Measurements from ENCODE around the gene MAP4K4. TPM values are rescaled to one million over a fixed set of nuclear protein-coding genes. Genes with fewer than 3 reads are reported as not detected.
A peak's percentile ranks its signal among the peaks of the same experiment; 100 is the strongest.

MAP4K4 gene
- total and polyA plus RNA-seq, 2 of the 13 experiments (the other 11 are each of a cell fraction or from before 2014, with no cell fraction given), result 105 to 264 TPM

DNA sequence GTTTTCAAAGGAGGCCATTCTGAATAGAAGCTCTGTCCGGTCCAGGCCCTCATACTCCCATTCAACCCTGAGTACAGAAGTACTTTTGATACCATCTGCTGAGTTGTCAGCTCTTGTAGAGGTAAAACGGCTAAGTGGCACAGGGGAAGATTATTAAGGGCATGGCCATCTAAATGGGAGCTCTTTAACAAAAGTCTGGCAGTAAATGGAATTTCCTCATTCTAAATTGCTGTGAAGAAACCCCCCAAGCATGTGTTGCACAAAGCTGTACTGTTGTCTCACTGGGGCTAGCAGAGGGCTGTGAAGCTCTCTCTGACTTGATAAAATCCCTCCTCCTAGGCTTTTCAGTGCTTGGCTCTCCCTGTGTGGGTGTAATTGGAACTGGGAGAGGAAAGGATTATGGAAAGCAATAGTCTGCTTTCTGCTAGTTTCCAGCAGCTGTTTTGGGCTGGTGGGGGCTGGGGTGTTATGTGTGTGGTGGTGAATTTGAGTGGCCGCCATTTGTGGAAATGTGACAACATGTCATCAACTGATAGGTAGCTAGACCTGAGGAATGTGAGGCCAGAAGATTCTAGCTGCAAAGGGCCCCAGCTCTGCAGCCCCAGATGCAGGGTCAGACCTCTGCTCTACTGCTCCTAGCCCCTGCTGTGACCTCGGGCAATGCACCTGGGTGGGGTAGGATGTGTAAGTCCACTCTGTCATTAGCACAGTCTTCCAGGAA lies 65.1 kb downstream of the MAP4K4 start (continued):
- no peak for TF ChIP-seq E2F5 (CRISPR knock-in tag; conservative IDR thresholded peaks at IDR 0.05)
- TF ChIP-seq GTF3A (CRISPR knock-in tag; conservative IDR thresholded peaks at IDR 0.05), result no peak
- TF ChIP-seq ZFP82 (CRISPR knock-in tag; IDR thresholded peaks at IDR 0.05; ENCODE audit: borderline replicate concordance), result no peak
- TF ChIP-seq PITX1 (CRISPR knock-in tag; IDR thresholded peaks at IDR 0.05), result peak; percentile 36; the same call in 1 of the 2 replicates
- TF ChIP-seq ETV5 (CRISPR knock-in tag; IDR thresholded peaks at IDR 0.05; ENCODE audit: borderline replicate concordance), result no peak
- no peak for TF ChIP-seq MXI1 (IDR thresholded peaks at IDR 0.05; ENCODE audit: borderline replicate concordance, low read depth, low read length)
- TF ChIP-seq, protein P1, sequence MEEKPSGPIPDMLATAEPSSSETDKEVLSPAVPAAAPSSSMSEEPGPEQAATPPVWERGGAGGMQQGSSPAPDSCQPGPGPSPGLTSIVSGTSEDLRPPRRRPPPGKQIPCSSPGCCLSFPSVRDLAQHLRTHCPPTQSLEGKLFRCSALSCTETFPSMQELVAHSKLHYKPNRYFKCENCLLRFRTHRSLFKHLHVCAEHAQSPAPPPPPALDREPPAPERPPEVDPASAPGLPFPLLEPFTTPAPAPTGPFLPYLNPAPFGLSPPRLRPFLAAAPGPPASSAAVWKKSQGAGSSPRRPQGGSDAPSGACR (CRISPR knock-in tag; IDR thresholded peaks at IDR 0.05), result no peak
- TF ChIP-seq, protein P2, sequence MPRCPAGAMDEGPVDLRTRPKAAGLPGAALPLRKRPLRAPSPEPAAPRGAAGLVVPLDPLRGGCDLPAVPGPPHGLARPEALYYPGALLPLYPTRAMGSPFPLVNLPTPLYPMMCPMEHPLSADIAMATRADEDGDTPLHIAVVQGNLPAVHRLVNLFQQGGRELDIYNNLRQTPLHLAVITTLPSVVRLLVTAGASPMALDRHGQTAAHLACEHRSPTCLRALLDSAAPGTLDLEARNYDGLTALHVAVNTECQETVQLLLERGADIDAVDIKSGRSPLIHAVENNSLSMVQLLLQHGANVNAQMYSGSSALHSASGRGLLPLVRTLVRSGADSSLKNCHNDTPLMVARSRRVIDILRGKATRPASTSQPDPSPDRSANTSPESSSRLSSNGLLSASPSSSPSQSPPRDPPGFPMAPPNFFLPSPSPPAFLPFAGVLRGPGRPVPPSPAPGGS (CRISPR knock-in tag; IDR thresholded peaks at IDR 0.05), result no peak
- no peak for TF ChIP-seq SMAD1 (CRISPR knock-in tag; IDR thresholded peaks at IDR 0.05; ENCODE audit: borderline replicate concordance, low read depth)
- no peak for TF ChIP-seq MTA1 (CRISPR knock-in tag; IDR thresholded peaks at IDR 0.05; ENCODE audit: borderline replicate concordance)
- TF ChIP-seq TAF1 (CRISPR knock-in tag; IDR thresholded peaks at IDR 0.05), result no peak
- TF ChIP-seq KLF16 (CRISPR knock-in tag; IDR thresholded peaks at IDR 0.05), result no peak
- 0 out of 2 replicates have a peak, but pooled peaks have one; percentile 7 for TF ChIP-seq GATAD2A (CRISPR knock-in tag; IDR thresholded peaks at IDR 0.05)
- no peak for TF ChIP-seq MAFF (IDR thresholded peaks at IDR 0.05; ENCODE audit: low read depth, low read length)
- TF ChIP-seq ZNF260 (CRISPR knock-in tag; IDR thresholded peaks at IDR 0.05; ENCODE audit: borderline replicate concordance, low read depth), result no peak
- TF ChIP-seq ISX (CRISPR knock-in tag; conservative IDR thresholded peaks at IDR 0.05), result no peak
- no peak for TF ChIP-seq MIER3 (CRISPR knock-in tag; IDR thresholded peaks at IDR 0.05; ENCODE audit: borderline replicate concordance)
- TF ChIP-seq POLR2AphosphoS2 (IDR thresholded peaks at IDR 0.05; ENCODE audit: low read depth, low read length), result no peak
- TF ChIP-seq ZNF274 (CRISPR knock-in tag; IDR thresholded peaks at IDR 0.05), result no peak
- TF ChIP-seq ZNF124 (CRISPR knock-in tag; IDR thresholded peaks at IDR 0.05), result no peak
- no peak for TF ChIP-seq ZSCAN31 (CRISPR knock-in tag; IDR thresholded peaks at IDR 0.05; ENCODE audit: low read depth)
- no peak for TF ChIP-seq ZBTB7A (CRISPR knock-in tag; IDR thresholded peaks at IDR 0.05)
- TF ChIP-seq ZNF468 (CRISPR knock-in tag; IDR thresholded peaks at IDR 0.05), result no peak
- 0 out of 2 replicates have a peak, but pooled peaks have one; percentile 45 for TF ChIP-seq HBP1 (CRISPR knock-in tag; IDR thresholded peaks at IDR 0.05; ENCODE audit: low read depth)
